Measurements from ENCODE around the gene PLAU.

PLAU gene

GRCh38 chr10:73898730-73899410, 12.1 kb upstream of the PLAU start:
- DNase-seq: no peak

DNA sequence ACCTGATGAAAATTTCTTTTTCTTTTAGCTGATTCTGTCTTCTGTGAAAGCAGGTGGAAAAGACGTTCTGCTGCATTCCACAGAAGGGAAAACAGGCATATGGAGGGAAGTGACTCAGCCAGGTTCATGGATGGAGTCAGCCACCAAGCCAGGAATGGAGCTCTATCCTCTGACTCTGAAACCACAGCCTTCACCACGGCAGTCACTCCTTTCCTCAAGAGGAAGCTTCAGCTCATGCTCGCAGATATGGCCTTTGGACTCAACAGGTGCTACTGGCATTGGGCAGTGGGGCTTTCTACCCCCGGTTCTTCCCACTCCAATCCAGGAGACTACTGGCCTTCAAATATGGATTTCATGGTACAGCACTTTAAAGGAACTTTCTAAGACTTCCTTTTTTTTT, 11.5 kb upstream of the PLAU start:
- DNase-seq: no peak

More at GRCh38 chr10:73898730-73899410, 12.1 kb upstream of the PLAU start:
- TF ChIP-seq POLR2A (IDR thresholded peaks at IDR 0.05; ENCODE audit: low read length) (no peak), GATA1 (IDR thresholded peaks at IDR 0.05; ENCODE audit: low read depth, low read length) (no peak)

DNA sequence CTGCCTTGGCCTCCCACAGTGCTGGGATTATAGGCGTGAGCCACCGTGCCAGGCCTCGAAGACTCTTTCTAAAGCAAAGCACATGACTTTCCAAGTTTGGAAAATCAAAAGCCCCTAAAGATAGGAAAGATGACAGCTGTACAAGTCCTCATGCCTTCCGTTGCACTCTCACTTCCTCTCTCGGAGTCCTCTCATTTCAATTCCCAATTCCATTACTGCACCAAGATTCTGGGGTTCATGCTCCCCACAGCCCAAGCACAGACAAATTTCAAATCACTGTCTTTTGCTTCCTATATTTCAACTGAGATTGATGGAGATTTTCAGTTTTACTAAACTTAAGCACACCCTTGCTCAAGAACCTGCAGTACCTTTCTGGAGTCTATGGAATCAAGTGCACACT, 10.9 kb upstream of the PLAU start:
- TF ChIP-seq GATA1 (IDR thresholded peaks at IDR 0.05; ENCODE audit: low read depth, low read length): no peak
- TF ChIP-seq POLR2A (IDR thresholded peaks at IDR 0.05; ENCODE audit: low read length): no peak

More for the DNA sequence above, 11.5 kb upstream of the PLAU start:
- TF ChIP-seq POLR2A (IDR thresholded peaks at IDR 0.05; ENCODE audit: low read length): no peak
- TF ChIP-seq GATA1 (IDR thresholded peaks at IDR 0.05; ENCODE audit: low read depth, low read length): no peak

GRCh38 chr10:73901261-73901660, 9.7 kb upstream of the PLAU start:
- TF ChIP-seq POLR2A (IDR thresholded peaks at IDR 0.05; ENCODE audit: low read length) (no peak), GATA1 (IDR thresholded peaks at IDR 0.05; ENCODE audit: low read depth, low read length) (no peak)

More for the DNA sequence above, 10.9 kb upstream of the PLAU start:
- no peak for DNase-seq

DNA sequence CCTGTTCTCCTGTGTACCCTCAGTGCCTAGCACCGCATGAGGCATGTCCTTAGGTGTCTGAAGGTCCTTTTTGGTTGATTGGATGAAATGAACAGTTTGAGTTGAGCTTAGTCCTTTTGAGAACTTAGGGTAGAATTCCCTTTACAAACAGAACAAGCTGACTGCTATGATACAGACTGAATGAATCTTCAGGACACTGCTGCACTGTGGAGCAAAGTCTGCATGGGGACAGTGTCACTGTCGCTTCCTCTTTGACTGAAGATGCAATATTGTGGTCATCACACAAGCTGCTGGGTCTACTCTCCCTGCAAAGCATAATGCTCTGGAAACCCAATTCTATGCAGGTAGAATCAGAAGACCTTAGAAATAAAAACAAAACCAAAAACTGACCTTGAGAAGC, 8.6 kb upstream of the PLAU start:
- TF ChIP-seq POLR2A (IDR thresholded peaks at IDR 0.05; ENCODE audit: low read length) (no peak), GATA1 (IDR thresholded peaks at IDR 0.05; ENCODE audit: low read depth, low read length) (no peak)
- DNase-seq: no peak

More at GRCh38 chr10:73901261-73901660, 9.7 kb upstream of the PLAU start:
- no peak for DNase-seq

GRCh38 chr10:73905256-73906020, 5.5 kb upstream of the PLAU start:
- DNase-seq: no peak
- TF ChIP-seq GATA1 (IDR thresholded peaks at IDR 0.05; ENCODE audit: low read depth, low read length): no peak
- no peak for TF ChIP-seq POLR2A (IDR thresholded peaks at IDR 0.05; ENCODE audit: low read length)

GRCh38 chr10:73906524-73907447, 4.1 kb upstream of the PLAU start:
- TF ChIP-seq GATA1 (IDR thresholded peaks at IDR 0.05; ENCODE audit: low read depth, low read length) (no peak), POLR2A (IDR thresholded peaks at IDR 0.05; ENCODE audit: low read length) (no peak)
- no peak for DNase-seq

DNA sequence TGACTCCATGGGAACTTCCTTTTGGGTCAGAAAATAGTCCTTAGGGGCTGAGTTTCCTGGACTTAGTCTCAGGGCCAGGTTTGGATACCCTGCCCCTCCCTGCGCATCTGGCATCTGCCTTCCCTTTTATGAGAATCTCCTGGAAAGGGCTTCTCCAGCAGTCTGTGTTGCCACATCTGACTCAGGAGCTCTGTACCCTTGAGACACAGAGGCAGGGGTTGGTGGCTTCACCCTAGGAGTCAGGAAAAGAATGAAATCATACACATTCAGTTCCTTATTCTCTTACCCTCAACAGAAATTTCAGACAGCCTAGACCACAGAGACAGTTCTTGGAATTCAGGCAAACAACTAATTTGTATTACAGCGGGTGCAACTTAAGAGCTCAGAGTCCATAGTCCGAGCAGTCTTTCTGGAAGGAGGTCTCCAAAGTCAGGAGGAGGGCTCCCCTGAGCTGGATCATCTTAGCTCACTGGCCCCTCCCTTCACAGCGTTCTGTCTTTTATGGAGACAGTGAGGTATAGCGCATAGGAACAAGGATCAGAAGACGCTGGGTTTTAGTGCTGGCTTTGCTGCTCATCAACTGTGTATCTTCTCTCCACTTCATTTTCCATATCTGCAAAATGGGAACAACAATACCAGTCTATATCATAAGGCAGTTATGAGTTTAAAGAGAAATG, 3.0 kb upstream of the PLAU start:
- TF ChIP-seq POLR2A (IDR thresholded peaks at IDR 0.05; ENCODE audit: low read length): no peak
- TF ChIP-seq GATA1 (IDR thresholded peaks at IDR 0.05; ENCODE audit: low read depth, low read length): no peak
- DNase-seq: no peak

DNA sequence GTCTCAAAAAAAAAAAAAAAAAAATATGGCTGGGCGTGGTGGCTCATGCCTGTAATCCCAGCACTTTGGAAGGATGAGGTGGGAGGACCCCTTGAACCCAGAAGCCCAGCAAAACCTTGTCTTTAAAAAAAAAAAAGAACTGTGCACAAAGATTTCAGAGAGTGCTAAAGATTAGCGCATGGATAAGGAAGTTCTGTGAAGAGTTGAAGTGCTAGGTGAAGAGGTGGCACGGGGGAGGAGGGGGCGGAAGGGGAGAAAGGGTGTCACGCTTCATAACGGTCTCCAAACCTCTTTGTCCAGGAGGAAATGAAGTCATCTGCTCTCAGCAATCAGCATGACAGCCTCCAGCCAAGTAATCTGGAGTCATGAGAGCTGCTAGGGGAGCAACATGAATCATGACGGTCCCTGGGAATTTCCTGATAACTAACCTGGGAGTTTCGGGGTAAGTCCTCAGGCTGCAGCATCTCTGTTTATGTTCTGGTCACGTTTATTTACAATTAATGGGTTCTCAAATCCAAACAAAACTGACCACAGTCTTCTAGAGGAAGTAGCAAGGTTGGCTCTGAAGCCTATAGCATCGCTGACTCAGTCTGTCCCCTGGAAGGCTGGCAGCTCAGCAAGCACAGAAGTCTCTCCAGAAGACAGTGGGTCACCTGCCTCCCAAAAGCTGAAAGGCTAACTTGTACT, 1.9 kb upstream of the PLAU start:
- no peak for DNase-seq
- TF ChIP-seq POLR2A (IDR thresholded peaks at IDR 0.05; ENCODE audit: low read length) (no peak), GATA1 (IDR thresholded peaks at IDR 0.05; ENCODE audit: low read depth, low read length) (no peak)

DNA sequence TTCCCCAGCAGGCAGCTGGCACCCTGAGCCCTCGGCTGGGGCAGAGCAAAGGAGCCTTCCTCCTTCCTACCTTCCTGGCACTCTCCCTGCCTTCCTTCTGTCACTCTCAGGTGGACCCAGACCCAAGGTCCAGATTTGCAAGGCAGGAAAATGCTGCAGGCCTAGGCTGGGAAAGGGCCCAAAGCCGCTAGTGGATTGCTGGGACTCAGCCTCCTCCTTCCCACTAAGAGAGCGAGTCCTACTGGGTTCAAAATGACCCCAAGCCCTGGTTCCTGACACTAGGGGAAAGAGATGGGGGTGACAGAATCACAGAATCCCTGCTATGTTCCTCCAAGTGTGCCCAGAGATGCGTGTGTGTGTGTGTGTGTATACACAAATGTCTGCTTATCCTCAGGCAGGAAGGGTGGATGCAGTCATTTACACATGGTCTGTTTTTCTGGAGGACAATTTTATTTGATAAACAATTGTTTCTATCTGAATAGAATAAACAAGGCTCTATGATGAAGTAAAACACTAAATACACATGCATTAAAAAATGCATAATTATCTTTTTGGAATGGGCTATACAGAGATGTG, 1.3 kb upstream of the PLAU start:
- TF ChIP-seq POLR2A (IDR thresholded peaks at IDR 0.05; ENCODE audit: low read length) (no peak), GATA1 (IDR thresholded peaks at IDR 0.05; ENCODE audit: low read depth, low read length) (no peak)
- DNase-seq: no peak

DNA sequence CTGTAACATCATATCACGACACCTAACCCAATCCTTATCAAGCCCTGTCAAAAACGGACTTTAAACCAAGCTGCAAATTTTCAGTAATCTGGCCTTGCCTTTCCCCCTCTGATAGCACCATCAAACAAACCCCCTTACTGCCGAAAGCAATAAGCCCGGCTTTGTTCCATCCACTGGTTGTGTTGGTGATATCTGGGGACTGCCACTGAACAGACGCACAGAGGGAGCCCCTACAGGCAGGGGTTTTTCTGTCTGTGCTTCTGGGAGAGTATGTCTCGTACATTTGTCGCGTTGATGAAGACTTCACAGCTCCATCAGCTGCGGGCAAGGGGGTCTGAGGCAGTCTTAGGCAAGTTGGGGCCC, 550 bp upstream of the PLAU start:
- no peak for DNase-seq
- TF ChIP-seq POLR2A (IDR thresholded peaks at IDR 0.05; ENCODE audit: low read length) (no peak), GATA1 (IDR thresholded peaks at IDR 0.05; ENCODE audit: low read depth, low read length) (no peak)

GRCh38 chr10:73911553-73912004, 647 bp downstream of the PLAU start:
- no peak for DNase-seq
- TF ChIP-seq POLR2A (IDR thresholded peaks at IDR 0.05; ENCODE audit: low read length) (no peak), GATA1 (IDR thresholded peaks at IDR 0.05; ENCODE audit: low read depth, low read length) (no peak)

Measured in erythroblast (primary cell).